HepG2 (cell line): Measurements from ENCODE around the gene CCNDBP1. TPM values are rescaled to one million over a fixed set of nuclear protein-coding genes. Genes with fewer than 3 reads are reported as not detected.

Experiments used
- ATAC-seq: fragments of 200-7000 bp; cut with Tn5 transposase; 3 replicates; pipeline ENCODE4 v1.9.1; 2020; ENCODE audit warnings: mild to moderate bottlenecking, moderate library complexity
- BruUV-seq: library from RNA; stranded (reverse); fragments of 400-500 nt; replicated peaks from 2 replicates; lab custom pipeline; 2021; lab: Mats Ljungman, UMichigan
- CTCF ChIA-PET: fragments of 300-600 bp; formaldehyde crosslinking; extraction: SDS; loops from one replicate; lab custom pipeline; 2021; ENCODE audit warnings: low total read pairs, inconsistent platforms, low intra/inter-chr PET ratio; lab: Yijun Ruan, JAX
- POLR2A ChIA-PET: fragments of 350-600 bp; sonication (Branson Sonifier 250); formaldehyde crosslinking; loops from one replicate; lab custom pipeline; 2020; ENCODE audit warnings: antibody characterized with exemption, inconsistent platforms; lab: Yijun Ruan, JAX
- DNase-seq: peaks from one replicate; pipeline ENCODE4 v3.0.0-alpha.2; 2015; ENCODE audit warnings: low spot score
- FAIRE-seq: peaks from 3 replicates; lab custom pipeline; 2011; peaks lifted over from hg19 to GRCh38; lab: Jason Lieb, UNC
- H2AFZ ChIP-seq: one replicate; pipeline ENCODE4 v1.6.1; 2011; ENCODE audit warnings: low read length, inconsistent platforms
- H3K27ac ChIP-seq: fragments of 300-600 bp; 3 replicates; pipeline ENCODE4 v1.8.0; 2011; ENCODE audit warnings: mixed run types, mild to moderate bottlenecking, mixed read lengths, low read length, inconsistent platforms; ENCODE audit not compliant: insufficient read depth; ENCODE audit errors: extremely low read length
- H3K27me3 ChIP-seq, 2 experiments: fragments of 200-600 bp in 1 of 2; 2 replicates in 1 of 2; 3 replicates in 1 of 2; pipeline versions ENCODE4 v1.6.0 to v1.8.0; 2011; ENCODE audit warnings: low read length in 2 of 2, mild to moderate bottlenecking in 2 of 2, moderate library complexity in 2 of 2, inconsistent platforms in 1 of 2; ENCODE audit not compliant: insufficient read depth in 2 of 2, control insufficient read depth in 1 of 2
- H3K36me3 ChIP-seq, 2 experiments: fragments of 200-600 bp in 1 of 2; replicated peaks in 1 of 2; 2 replicates in 1 of 2; 3 replicates in 1 of 2; pipeline versions ENCODE4 v1.5.1 to v1.8.0; 2011; ENCODE audit warnings: low read length in 2 of 2, inconsistent platforms in 1 of 2; ENCODE audit not compliant: insufficient read depth in 2 of 2, control insufficient read depth in 1 of 2
- H3K4me1 ChIP-seq: 2 replicates; pipeline ENCODE4 v1.5.1; 2012; ENCODE audit warnings: low read length, inconsistent platforms; ENCODE audit not compliant: insufficient read depth
- H3K4me2 ChIP-seq: 2 replicates; pipeline ENCODE4 v1.6.0; 2011; ENCODE audit warnings: low read depth, low read length, inconsistent platforms
- H3K4me3 ChIP-seq, 3 experiments: fragments of 200-600 bp in 1 of 3; sonication (generic), shearing (Covaris generic) in 1 of 3; replicated peaks in 1 of 3; 2 replicates each; pipeline ENCODE4 v1.5.1; 2011 to 2016; ENCODE audit warnings: low read length in 3 of 3, inconsistent platforms in 2 of 3, low read depth in 2 of 3, mild to moderate bottlenecking in 2 of 3, control low read depth in 1 of 3, mixed read lengths in 1 of 3; ENCODE audit not compliant: insufficient read depth in 1 of 3
- H3K79me2 ChIP-seq: one replicate; pipeline ENCODE4 v1.6.1; 2011; ENCODE audit warnings: low read length, inconsistent platforms; ENCODE audit not compliant: insufficient read depth
- H3K9ac ChIP-seq: 2 replicates; pipeline ENCODE4 v1.6.0; 2011; ENCODE audit warnings: mild to moderate bottlenecking, low read depth, low read length, inconsistent platforms; ENCODE audit not compliant: insufficient read depth
- H3K9me3 ChIP-seq: 2 replicates; pipeline ENCODE4 v1.5.1; 2012; ENCODE audit warnings: mild to moderate bottlenecking, low read length
- H4K20me1 ChIP-seq: 2 replicates; pipeline ENCODE4 v1.6.0; 2011; ENCODE audit warnings: inconsistent platforms, mild to moderate bottlenecking, low read length, moderate library complexity; ENCODE audit not compliant: insufficient read depth
- BCL3 ChIP-seq: sonication (generic); formaldehyde crosslinking; IDR thresholded peaks from 2 replicates; pipeline ENCODE4 v1.5.1; 2020; ENCODE audit warnings: mild to moderate bottlenecking, missing genetic modification reagents, moderate library complexity
- CREBL2 ChIP-seq: sonication (generic); formaldehyde crosslinking; IDR thresholded peaks from 2 replicates; pipeline ENCODE4 v1.8.1; 2023; ENCODE audit warnings: missing genetic modification reagents, mild to moderate bottlenecking, borderline replicate concordance
- HOMEZ ChIP-seq: IDR thresholded peaks from 2 replicates; pipeline ENCODE4 v1.6.1; 2016; ENCODE audit warnings: low read depth
- PHF8 ChIP-seq: sonication (generic); formaldehyde crosslinking; IDR thresholded peaks from 2 replicates; pipeline ENCODE4 v1.5.0; 2020; ENCODE audit warnings: missing genetic modification reagents
- RXRB ChIP-seq: IDR thresholded peaks from 2 replicates; pipeline ENCODE4 v1.6.1; 2016; ENCODE audit warnings: borderline replicate concordance, missing genetic modification reagents, missing compliant biosample characterization
- ZNF275 ChIP-seq: sonication (generic); formaldehyde crosslinking; IDR thresholded peaks from 2 replicates; pipeline ENCODE4 v1.8.0; 2022; ENCODE audit warnings: missing genetic modification reagents, mild to moderate bottlenecking, inconsistent platforms, borderline replicate concordance
- ZNF784 ChIP-seq: sonication (generic); formaldehyde crosslinking; IDR thresholded peaks from 2 replicates; pipeline ENCODE4 v1.5.1; 2020; ENCODE audit warnings: missing genetic modification reagents, mild to moderate bottlenecking, borderline replicate concordance
- ZNF790 ChIP-seq: sonication (generic); formaldehyde crosslinking; IDR thresholded peaks from 2 replicates; pipeline ENCODE4 v1.8.0; 2022; ENCODE audit warnings: missing genetic modification reagents, mild to moderate bottlenecking, borderline replicate concordance
- whole genome bisulfite sequencing: methylation state at CpG from one replicate; pipeline ENCODE4 v1.1.6; 2017; ENCODE audit warnings: low lambda C conversion rate; 5-methylcytosine and 5-hydroxymethylcytosine counted together
- in situ Hi-C: cut with HindIII; loops from 2 replicates; pipeline ENCODE4 v1.10.0; 2017; ENCODE audit warnings: low pct_unique_long_range_greater_than_20kb; ENCODE audit not compliant: extremely low pct_ligation_motif_present
- intact Hi-C: fragments of 100-400 bp; cut with micrococcal nuclease; formaldehyde crosslinking; loops from one replicate; pipeline ENCODE4 v1.10.0; 2022; ENCODE audit not compliant: unreplicated experiment
- polyA plus RNA-seq, 8 experiments: library from polyadenylated mRNA; depleted of rRNA in 3 of 8; stranded (reverse) in 7 of 8; unstranded in 1 of 8; fragments of >200 nt; fragmentation: Illumina TruSeq in 4 of 8; extraction: Trizol in 4 of 8; gene quantifications; 2 replicates each; pipeline versions ENCODE4 v1.2.1 to v1.2.3, GENCODE V29; 2011 to 2016; ENCODE audit warnings: low read depth in 4 of 8, missing spikeins in 1 of 8, mixed read lengths in 1 of 8; ENCODE audit not compliant: insufficient read depth in 1 of 8
- total RNA-seq, 5 experiments: library from RNA; depleted of rRNA; stranded (reverse); fragments of >200 nt; fragmentation: Illumina TruSeq; extraction: Trizol; gene quantifications; 2 replicates each; pipeline ENCODE4 v1.2.3, GENCODE V29; 2016; ENCODE audit warnings: low read depth in 1 of 5

The CCNDBP1 gene
- total and polyA plus RNA-seq, 2 of the 13 experiments (the other 11 are each of a cell fraction or from before 2014, with no cell fraction given) = 24.8 to 42.3 TPM

- intact Hi-C loops = no loop called here
- H2AFZ ChIP-seq = no peak overlapping the region
- WGBS = 98% methylated on average over 5 of the region's 5 CpGs
- no peak overlapping the region for H3K4me3 ChIP-seq
- no peaks in the 10 kb centered on the region for H3K9me3 ChIP-seq
- no peak for TF ChIP-seq ZNF275 (CRISPR knock-in tag)
- peak; percentile 52; the same call in 1 of the 2 replicates for TF ChIP-seq HOMEZ (CRISPR knock-in tag)
- no peak for DNase-seq
- no peaks in the 10 kb centered on the region; the same call in 1 of the 2 replicates for H4K20me1 ChIP-seq
- FAIRE-seq = no peak
- H3K79me2 ChIP-seq = no peaks in the 10 kb centered on the region
- BruUV-seq = no TSS peak
- no peak overlapping the region for H3K9ac ChIP-seq
- H3K4me2 ChIP-seq = no peak overlapping the region
- in situ Hi-C loops = no loop called here
- H3K27ac ChIP-seq = no peak overlapping the region
- ChIA-PET CTCF (no interaction called here), POLR2A (no interaction called here)
- H3K4me1 ChIP-seq = no peaks in the 10 kb centered on the region
- H3K36me3 ChIP-seq = peaks cover 2 to 65% of the 10 kb centered on the region in 2 experiments
- no peaks in the 10 kb centered on the region; a peak in 1 of 5 replicates for H3K27me3 ChIP-seq
- no peak for ATAC-seq
Measured at GRCh38 chr15:43150191-43150929, 34.8 kb upstream of the CCNDBP1 start.

GRCh38 chr15:43151688-43152087 lies 33.5 kb upstream of the CCNDBP1 start:
- H3K4me2 ChIP-seq = no peak overlapping the region
- no peak for DNase-seq
- intact Hi-C loops (no loop called here), in situ Hi-C loops (no loop called here)
- no TSS peak for BruUV-seq
- no peaks in the 10 kb centered on the region for H3K4me1 ChIP-seq
- no peak overlapping the region for H3K4me3 ChIP-seq
- ChIA-PET CTCF (no interaction called here), POLR2A (no interaction called here)
- no peak overlapping the region for H3K9ac ChIP-seq
- WGBS = 96% methylated on average over 2 of the region's 2 CpGs
- H3K27ac ChIP-seq = no peak overlapping the region
- peaks cover 2 to 64% of the 10 kb centered on the region in 2 experiments for H3K36me3 ChIP-seq
- no peaks in the 10 kb centered on the region; a peak in 1 of 5 replicates for H3K27me3 ChIP-seq
- no peaks in the 10 kb centered on the region for H3K9me3 ChIP-seq
- no peak overlapping the region for H2AFZ ChIP-seq
- H3K79me2 ChIP-seq = no peaks in the 10 kb centered on the region
- no peak for TF ChIP-seq PHF8 (CRISPR knock-in tag)
- TF ChIP-seq CREBL2 (CRISPR knock-in tag) = no peak
- TF ChIP-seq ZNF275 (CRISPR knock-in tag) = no peak
- no peak for TF ChIP-seq ZNF784 (CRISPR knock-in tag)
- TF ChIP-seq BCL3 = no peak
- no peak for TF ChIP-seq RXRB (CRISPR knock-in tag)
- TF ChIP-seq ZNF790 = no peak
- no peak for FAIRE-seq
- ATAC-seq = no peak
- H4K20me1 ChIP-seq = no peaks in the 10 kb centered on the region; the same call in 1 of the 2 replicates
